NT2/D1 (cell line): ENCODE results near the gene GPC6.

Experiments
- YY1 ChIP-seq: IDR thresholded peaks from 2 replicates; pipeline ENCODE4 v1.6.1; 2011; ENCODE audit not compliant: insufficient read length, insufficient read depth
- ZNF274 ChIP-seq: IDR thresholded peaks from 2 replicates; pipeline ENCODE4 v1.6.1; 2011; ENCODE audit warnings: mild to moderate bottlenecking, low read depth, low read length

GRCh38 chr13:93326234-93326811 lies 99.7 kb downstream of the GPC6 start:
- no peak for TF ChIP-seq ZNF274
- no peak for TF ChIP-seq YY1
